HG03045 (cell line): ENCODE measurements around the gene EFHB.
"Not testable (repeated sequence)": the region's sequence is repeated elsewhere in the genome, so short reads cannot be mapped to it uniquely, and the experiment has no call there.

Source experiments
- ATAC-seq: cut with Tn5 transposase; IDR thresholded peaks from one replicate; pipeline ENCODE4 v1.9.1; 2021; ENCODE audit warnings: mild to moderate bottlenecking, moderate library complexity; ENCODE audit not compliant: unreplicated experiment

The EFHB gene

GRCh38 chr3:19932422-19932821 lies 1.6 kb downstream of the EFHB start:
- ATAC-seq, result no peak

GRCh38 chr3:19931767-19932188 lies 2.2 kb downstream of the EFHB start:
- ATAC-seq, result peak; percentile 48

- ATAC-seq, result peak; percentile 90
These were observed 2.8 kb downstream of the EFHB start for GRCh38 chr3:19931180-19931692.

- no peak for ATAC-seq
These were observed 13.5 kb downstream of the EFHB start for GRCh38 chr3:19920401-19921080.

GRCh38 chr3:19917167-19917566 lies 16.9 kb downstream of the EFHB start:
- ATAC-seq, result no peak

GRCh38 chr3:19911452-19911851 lies 22.6 kb downstream of the EFHB start:
- no peak for ATAC-seq

GRCh38 chr3:19907523-19907922 lies 26.5 kb downstream of the EFHB start:
- no peak for ATAC-seq

- ATAC-seq, result no peak
These were observed 30.4 kb downstream of the EFHB start for GRCh38 chr3:19903649-19904048.

- ATAC-seq, result no peak
These were observed 32.1 kb downstream of the EFHB start for GRCh38 chr3:19901918-19902317.

- ATAC-seq, result no peak
These were observed 32.7 kb downstream of the EFHB start for GRCh38 chr3:19901337-19901736.

- not testable (repeated sequence) for ATAC-seq
These were observed 34.2 kb downstream of the EFHB start for GRCh38 chr3:19899833-19900232.

- ATAC-seq, result no peak
These were observed 34.8 kb downstream of the EFHB start for GRCh38 chr3:19899264-19899663.

GRCh38 chr3:19898721-19899120 lies 35.3 kb downstream of the EFHB start:
- ATAC-seq, result no peak

GRCh38 chr3:19891740-19892139 lies 42.3 kb downstream of the EFHB start:
- ATAC-seq, result no peak

GRCh38 chr3:19888428-19889152 lies 45.4 kb downstream of the EFHB start:
- no peak for ATAC-seq

- ATAC-seq, result not testable (repeated sequence)
These were observed 46.9 kb downstream of the EFHB start for GRCh38 chr3:19887122-19887521.

GRCh38 chr3:19886404-19886803 lies 47.6 kb downstream of the EFHB start:
- no peak for ATAC-seq

- ATAC-seq, result no peak
These were observed 48.5 kb downstream of the EFHB start for GRCh38 chr3:19885468-19885867.

- no peak for ATAC-seq
These were observed 52.2 kb downstream of the EFHB start for GRCh38 chr3:19881852-19882251.

GRCh38 chr3:19881036-19881435 lies 53.0 kb downstream of the EFHB start:
- no peak for ATAC-seq

GRCh38 chr3:19877656-19878055 lies 56.4 kb downstream of the EFHB start:
- no peak for ATAC-seq

- ATAC-seq, result peak; percentile 87
These were observed 67.2 kb downstream of the EFHB start for GRCh38 chr3:19866751-19867347.
